Sigmoid colon (tissue), 4 donors: ENCODE data around the gene GRID2.

ENCODE experiments used
- CTCF ChIP-seq, 4 experiments: fragments of 450-650 bp in 3 of 4; fragments of 200-600 bp in 1 of 4; IDR thresholded peaks; one replicate each; pipeline ENCODE4 v1.5.1; 2016 to 2019; ENCODE audit warnings: antibody characterized with exemption in 4 of 4, mild to moderate bottlenecking in 3 of 4, moderate library complexity in 2 of 4
- EP300 ChIP-seq, 4 donors: sonication (generic); formaldehyde crosslinking; IDR thresholded peaks; one replicate each; pipeline ENCODE4 v1.6.1; 2017; ENCODE audit warnings: antibody characterized with exemption in 4 of 4
- POLR2AphosphoS5 ChIP-seq, 4 donors: sonication (generic); formaldehyde crosslinking; IDR thresholded peaks; one replicate each; pipeline ENCODE4 v1.6.1; 2017; ENCODE audit warnings: antibody characterized with exemption in 4 of 4

GRCh38 chr4:92268642-92269041 is 35.1 kb upstream of the GRID2 start:
- TF ChIP-seq CTCF (IDR thresholded peaks at IDR 0.05) (no peak), EP300 (IDR thresholded peaks at IDR 0.05) (no peak), POLR2AphosphoS5 (IDR thresholded peaks at IDR 0.05) (no peak)
